GM13977 (cell line): ENCODE data around the gene OR52N2.

Experiments used
- DNase-seq: peaks from one replicate; pipeline ENCODE4 v3.0.0; 2012; ENCODE audit warnings: low spot score
- CTCF ChIP-seq: IDR thresholded peaks from 2 replicates; pipeline ENCODE4 v1.5.1; 2012; ENCODE audit warnings: mild to moderate bottlenecking, control low read depth; ENCODE audit not compliant: insufficient read depth; ENCODE audit errors: extremely low read depth, missing control alignments
- in situ Hi-C: fragments of 300-500 bp; cut with MboI; formaldehyde crosslinking; loops from one replicate; pipeline ENCODE4 v1.12.0; 2022; ENCODE audit warnings: low sequenced_read_pairs, low pct_unique_long_range_greater_than_20kb, mixed read lengths, inconsistent platforms; ENCODE audit not compliant: unreplicated experiment

OR52N2 gene

DNA sequence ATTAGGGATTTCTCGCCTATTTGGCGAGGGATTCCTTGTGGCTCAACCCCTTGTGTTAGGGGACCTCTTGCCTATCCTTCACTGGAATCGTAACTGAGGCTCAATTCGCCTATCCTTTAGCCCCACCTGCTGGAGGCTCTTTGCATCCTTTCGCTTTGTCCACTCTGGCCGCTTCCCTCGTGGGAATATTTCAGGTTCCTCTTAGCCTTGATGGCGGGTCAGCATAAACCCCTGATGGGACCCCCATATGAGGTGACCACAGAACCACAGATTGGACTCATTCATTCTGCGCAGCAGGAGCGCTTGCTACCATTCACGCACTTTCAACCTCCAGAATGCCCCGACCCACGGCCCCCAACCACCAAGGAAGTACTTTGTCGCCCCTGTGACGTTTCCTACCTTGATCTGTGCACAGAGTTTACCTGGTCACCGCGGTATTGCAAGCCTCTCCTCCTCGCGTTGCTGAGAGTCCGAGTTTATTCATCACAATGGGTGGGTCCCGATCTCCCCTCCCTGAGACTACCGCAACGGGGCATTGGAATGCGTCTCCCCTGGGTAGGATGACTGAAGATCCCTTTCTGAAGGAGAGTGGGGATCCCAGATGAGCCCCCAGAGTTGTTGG is at the start of gene OR52N2:
Gene OR52N2, plus strand, starts transcription at position 425 of the 622 bp plus-strand sequence. CDS start 11,412 bp downstream, outside the sequence.
- peak; percentile 84 for TF ChIP-seq CTCF
- in situ Hi-C loops: loop anchor here (25.0 kb wide), 1 partner anchor 321 kb away; the partner anchor contains the start of gene OR52D1
- DNase-seq: peak; percentile 19

GRCh38 chr11:5767056-5767455 is 41.7 kb upstream of the OR52N2 start:
- no peak for DNase-seq
- in situ Hi-C loops: no loop called here
- no peak for TF ChIP-seq CTCF

- TF ChIP-seq CTCF: no peak
- in situ Hi-C loops: no loop called here
- DNase-seq: no peak
Measured at GRCh38 chr11:5783255-5783654, 25.5 kb upstream of the OR52N2 start, which contains the start of gene OR52N5. Gene OR52N5 (minus strand): TSS chr11:5783355. CDS start chr11:5778634, 4,721 bp downstream.

GRCh38 chr11:5791165-5791564 is 17.6 kb upstream of the OR52N2 start, which contains the start of gene OR52N1:
Gene OR52N1 (minus strand): TSS chr11:5791265. CDS start chr11:5788816, 2,449 bp downstream.
- no peak for TF ChIP-seq CTCF
- DNase-seq: no peak
- in situ Hi-C loops: no loop called here

- in situ Hi-C loops: no loop called here
- DNase-seq: no peak
- TF ChIP-seq CTCF: no peak
Measured at GRCh38 chr11:5796541-5796940, 12.2 kb upstream of the OR52N2 start.

GRCh38 chr11:5803982-5804381 is 4.7 kb upstream of the OR52N2 start:
- in situ Hi-C loops: loop anchor here (25.0 kb wide), 1 partner anchor 317 kb away; the partner anchor contains the start of gene OR52D1
- no peak for DNase-seq
- TF ChIP-seq CTCF: no peak

DNA sequence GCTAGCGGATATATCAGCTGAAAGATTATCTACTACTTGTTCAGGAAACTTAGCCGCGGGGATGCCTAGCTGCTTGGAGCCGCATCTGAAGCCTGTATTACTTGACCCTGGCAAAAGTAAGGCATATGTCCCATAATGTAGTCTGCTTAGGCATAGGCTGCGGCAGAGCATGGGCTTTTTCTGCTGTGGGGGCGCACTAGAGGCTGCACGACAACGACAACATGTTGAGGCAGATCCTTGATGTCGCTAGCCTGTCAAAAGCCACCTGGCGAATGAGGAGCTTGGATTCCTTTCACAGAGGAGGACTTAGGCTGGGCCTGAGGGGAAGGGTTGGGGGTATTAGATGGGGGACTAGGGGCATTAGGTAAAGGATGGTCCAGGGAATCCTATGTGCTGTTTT is 1.1 kb upstream of the OR52N2 start:
- no peak for TF ChIP-seq CTCF
- DNase-seq: no peak
- in situ Hi-C loops: loop anchor here (25.0 kb wide), 1 partner anchor 320 kb away; the partner anchor contains the start of gene OR52D1
